ENCODE measurements around the gene RSU1.

DNA sequence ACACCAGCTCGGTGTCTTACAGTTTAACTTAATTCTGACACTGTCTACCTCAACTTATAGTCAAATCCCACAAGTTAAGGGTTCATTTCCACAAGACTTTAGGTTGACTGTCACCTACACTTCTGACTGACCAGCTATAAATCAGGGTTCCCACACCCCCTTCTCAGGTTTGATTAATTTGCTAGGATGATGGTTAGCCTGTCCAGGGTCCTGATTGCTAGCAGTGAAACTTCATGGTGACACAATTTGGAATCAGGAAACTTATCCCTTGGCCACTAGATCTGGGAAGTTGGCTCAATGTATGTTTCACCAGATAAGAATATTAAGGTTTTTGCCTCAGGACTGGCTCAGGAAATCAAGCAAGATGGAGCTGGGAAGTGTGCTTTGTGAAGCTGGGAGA lies 2.8 kb upstream of the RSU1 start:
- TF ChIP-seq, protein P1, sequence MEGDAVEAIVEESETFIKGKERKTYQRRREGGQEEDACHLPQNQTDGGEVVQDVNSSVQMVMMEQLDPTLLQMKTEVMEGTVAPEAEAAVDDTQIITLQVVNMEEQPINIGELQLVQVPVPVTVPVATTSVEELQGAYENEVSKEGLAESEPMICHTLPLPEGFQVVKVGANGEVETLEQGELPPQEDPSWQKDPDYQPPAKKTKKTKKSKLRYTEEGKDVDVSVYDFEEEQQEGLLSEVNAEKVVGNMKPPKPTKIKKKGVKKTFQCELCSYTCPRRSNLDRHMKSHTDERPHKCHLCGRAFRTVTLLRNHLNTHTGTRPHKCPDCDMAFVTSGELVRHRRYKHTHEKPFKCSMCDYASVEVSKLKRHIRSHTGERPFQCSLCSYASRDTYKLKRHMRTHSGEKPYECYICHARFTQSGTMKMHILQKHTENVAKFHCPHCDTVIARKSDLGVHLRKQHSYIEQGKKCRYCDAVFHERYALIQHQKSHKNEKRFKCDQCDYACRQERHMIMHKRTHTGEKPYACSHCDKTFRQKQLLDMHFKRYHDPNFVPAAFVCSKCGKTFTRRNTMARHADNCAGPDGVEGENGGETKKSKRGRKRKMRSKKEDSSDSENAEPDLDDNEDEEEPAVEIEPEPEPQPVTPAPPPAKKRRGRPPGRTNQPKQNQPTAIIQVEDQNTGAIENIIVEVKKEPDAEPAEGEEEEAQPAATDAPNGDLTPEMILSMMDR (IDR thresholded peaks at IDR 0.05) = no peak
- no peak for TF ChIP-seq POLR2A (IDR thresholded peaks at IDR 0.05)

All from tibial nerve (tissue), 3 donors.